Measurements from ENCODE around the gene PLCB3.
"Not testable (repeated sequence)": the region's sequence is repeated elsewhere in the genome, so short reads cannot be mapped to it uniquely, and the experiment has no call there.

GRCh38 chr11:64307795-64308194 lies 56.5 kb downstream of the PLCB3 start:
- TF ChIP-seq CTCF (IDR thresholded peaks at IDR 0.05; ENCODE audit: insufficient read depth, low read depth, low read length); EZH2 (IDR thresholded peaks at IDR 0.05; ENCODE audit: insufficient read depth, low read length): not testable (repeated sequence)

Data from astrocyte (in vitro differentiated cells and primary cell).